HG03378 (cell line): Measurements from ENCODE around the gene CCDC92B.

Experiments
- ATAC-seq: cut with Tn5 transposase; IDR thresholded peaks from one replicate; pipeline ENCODE4 v1.9.1; 2021; ENCODE audit warnings: mild to moderate bottlenecking, moderate library complexity; ENCODE audit not compliant: unreplicated experiment

CCDC92B gene

DNA sequence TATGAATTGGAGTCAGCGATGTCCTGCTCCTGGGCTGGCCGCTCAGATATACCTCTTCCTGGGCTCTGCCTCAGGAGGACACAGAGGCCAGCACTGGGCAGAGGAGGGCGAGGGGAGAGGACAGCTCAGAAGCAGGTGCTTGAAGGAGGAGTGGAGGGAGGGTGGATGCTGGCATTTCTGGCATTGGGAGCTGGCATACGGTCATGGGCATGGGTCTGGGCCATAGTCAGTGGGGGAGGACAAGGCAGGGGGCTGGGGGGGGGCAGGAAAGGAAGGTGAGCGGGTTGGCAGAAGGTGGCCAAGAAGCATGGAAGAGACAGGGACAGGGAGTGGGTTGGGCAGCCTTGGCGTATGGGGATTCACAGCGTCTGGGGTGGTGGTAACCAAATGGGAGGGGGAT is 30.1 kb upstream of the CCDC92B start:
- no peak for ATAC-seq

DNA sequence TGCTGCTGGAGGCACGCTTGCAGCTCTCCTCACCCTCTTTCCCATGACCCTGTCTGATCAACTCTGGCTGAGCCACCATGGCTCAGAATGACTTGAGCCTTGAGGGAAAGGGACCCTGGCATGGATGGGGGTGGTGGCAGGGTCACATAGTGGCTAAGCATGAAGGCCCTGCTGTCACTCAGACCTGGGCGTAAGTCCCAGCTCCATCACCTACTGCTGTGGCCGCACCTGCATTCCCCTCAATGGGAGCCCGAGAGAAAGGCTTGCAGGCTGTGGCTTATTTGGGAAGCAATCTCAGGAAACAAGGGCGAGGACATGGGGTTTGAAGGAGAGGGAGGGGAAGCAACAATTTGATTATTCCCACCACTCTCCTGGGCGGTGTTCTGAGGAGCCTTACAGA is 29.0 kb upstream of the CCDC92B start:
- ATAC-seq, result no peak

DNA sequence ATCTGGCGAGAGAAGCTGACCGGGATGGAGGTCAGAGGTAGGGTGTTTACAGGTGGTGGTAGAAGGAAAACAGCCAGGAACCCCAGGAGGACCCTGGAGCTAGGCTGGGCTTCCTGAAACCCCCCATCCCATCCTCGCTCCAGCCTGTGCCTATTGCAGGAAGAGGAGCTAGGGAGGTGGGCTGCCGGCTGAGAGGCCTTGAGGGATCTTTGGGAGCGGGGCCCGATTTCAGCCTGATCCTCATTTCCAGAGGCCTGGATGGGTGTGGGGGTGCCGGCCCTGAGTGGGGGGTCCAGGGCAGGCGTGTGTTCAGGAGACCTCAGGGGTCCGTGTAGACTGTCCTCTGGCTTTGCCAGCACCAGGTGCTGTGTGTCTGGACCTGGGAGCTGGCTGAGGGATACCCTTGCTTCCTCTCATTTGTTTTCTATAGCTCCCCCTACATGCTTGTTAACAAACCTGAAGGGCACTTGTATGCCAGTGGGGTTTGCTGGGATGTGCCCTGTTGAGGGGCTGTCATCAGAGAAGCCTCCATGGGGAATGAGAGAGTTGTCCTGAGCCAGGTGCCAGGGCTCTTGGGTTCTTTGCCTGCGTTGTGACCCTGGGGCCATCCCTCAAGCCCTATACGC is 27.9 kb upstream of the CCDC92B start:
- no peak for ATAC-seq

DNA sequence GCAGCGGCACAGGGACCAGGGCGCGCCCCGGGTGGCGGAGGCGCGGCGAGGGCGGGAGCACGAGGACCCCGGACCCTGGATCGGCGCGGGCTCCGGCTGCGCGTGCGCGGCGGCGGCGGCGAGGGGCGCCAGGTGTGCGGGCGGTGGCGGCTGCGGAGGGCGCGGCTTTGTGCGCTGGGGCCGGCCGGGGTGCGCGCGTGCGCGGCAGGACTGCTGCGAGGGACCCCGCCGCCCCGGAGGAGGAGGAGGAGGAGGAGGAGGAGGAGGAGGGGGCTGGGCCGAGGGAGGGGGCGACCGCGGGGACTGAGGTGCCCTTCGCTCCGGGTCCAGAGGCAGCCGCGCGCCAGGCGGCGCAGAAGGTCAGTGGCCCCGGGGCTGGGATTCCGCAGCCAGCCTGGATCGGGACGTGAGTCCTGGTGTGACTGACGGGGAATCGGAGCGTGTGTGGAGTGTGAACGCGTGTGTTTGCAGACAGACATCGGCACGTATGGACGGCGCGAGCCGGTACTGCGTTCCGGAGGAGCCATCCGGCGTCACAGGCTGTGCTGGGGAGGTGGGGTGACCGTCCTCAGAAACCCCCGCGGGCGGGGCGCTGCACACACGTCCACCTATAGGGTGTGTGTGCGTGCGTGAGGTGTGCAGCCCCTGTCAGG is 27.3 kb upstream of the CCDC92B start:
- ATAC-seq, result no peak

DNA sequence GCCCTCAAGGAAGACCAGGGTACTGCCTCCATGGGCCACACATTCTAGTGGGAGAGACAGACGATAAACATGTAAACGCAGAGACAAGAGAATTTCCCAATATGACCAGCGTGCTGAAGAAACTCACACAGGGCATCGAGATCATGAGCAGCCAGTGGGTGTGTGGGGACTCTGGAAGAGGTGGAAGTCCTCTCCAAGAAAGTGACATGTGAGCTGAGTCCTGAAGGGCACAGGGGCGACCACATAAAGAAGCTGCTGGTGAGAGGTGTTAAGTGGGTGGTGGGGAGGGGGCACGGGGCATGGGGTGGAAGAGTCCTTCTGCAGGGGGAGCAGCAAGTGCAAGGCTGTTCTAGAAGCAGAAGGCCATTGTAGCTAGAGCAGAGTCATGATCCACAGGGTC is 25.8 kb upstream of the CCDC92B start:
- no peak for ATAC-seq

DNA sequence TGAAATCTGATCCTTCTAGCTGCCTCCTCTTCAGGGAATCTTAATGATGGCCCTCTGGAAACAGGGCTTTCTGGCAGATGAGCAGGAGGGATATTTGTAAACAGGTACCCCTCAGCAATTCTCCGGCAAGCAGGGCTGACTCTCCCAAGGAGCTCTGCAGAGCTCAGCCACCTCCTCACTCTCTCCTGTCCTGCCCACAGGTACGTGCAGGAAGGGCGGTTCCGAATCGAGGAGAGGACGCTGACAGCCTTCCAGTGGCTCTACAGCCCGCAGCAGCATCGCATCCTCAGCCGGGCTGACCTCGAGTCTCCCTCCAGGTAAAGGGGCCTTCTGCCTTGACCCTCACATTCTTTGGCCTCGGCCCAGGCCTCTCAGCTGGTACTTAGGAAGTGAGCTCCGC is 20.7 kb upstream of the CCDC92B start:
- ATAC-seq, result no peak

DNA sequence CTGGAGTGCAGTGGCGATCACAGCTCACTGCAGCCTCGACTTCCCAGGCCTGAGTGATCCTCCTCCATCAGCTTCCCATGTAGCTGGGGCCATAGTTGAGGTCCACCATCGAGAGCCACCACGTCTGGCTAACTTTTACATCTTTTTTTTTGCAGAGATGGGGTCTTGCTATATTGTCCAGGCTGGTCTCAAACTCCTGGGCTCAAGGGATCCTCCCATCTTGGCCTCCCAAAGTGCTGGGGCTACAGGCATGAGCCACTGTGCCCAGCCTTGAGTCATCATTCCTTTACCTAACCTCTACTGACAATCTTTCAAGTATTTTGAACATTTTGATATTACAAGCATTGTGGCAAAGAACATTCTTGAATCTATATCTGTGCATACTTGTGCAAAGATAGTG is 9.4 kb upstream of the CCDC92B start:
- ATAC-seq, result no peak

DNA sequence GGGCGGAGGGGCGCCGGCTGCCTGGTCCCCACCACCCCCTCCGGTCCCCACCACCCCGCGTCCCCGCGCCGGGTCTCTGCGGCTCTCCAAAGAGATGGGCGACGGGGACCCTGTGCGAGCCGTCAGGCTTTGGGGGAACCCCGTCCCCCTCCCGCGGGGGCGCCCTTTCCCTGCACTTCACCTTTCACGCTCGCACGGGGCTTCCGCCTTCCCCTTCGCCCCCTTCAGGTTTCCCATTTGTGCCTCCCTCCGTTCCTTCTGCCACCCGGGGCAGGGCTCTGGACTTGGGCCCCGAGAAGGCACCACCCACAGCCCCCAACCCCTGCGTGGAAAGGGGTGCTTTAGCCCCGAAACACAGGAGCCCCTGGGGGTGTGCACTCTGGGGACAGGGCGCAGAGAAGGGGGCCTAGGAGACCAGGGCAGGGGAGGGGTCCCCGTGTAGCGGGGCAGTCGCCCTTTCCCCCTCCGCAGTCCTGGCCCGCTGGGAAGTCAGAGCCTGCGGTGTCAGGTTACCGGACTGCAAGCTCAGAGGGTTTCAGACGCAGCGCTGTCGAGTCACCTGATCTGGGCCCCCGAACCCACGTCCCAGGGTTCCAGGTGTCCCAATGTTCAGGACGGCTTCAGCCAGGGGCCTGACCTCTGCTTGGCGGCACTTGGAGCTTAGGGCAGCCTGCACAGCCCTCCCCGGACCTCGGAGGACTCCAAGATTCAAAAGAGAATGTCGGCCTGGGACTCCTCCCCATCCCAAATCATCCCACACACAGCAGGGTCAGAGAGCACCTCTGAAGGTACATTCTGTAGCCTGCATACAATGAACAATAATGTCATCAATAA is 6.7 kb upstream of the CCDC92B start:
- ATAC-seq, result no peak

DNA sequence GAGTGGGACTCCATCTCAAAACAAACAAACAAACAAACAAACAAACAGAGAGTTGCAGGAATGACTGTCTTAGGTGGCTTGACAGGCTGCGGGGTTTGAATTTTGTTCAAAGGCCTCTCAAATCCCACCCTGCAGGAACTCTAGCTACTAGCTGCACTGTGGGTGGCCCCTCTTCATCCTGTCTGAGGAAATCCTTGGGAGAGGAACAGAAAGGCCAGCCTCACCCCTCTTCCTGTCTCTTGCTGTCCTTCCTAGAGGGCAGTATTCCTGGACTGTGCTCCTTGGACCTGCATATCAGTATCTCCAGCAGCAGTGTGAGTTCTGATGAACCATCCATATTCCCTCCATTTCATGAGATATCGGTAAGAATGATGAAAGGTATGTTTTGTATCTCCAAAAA is 2.0 kb upstream of the CCDC92B start:
- no peak for ATAC-seq

DNA sequence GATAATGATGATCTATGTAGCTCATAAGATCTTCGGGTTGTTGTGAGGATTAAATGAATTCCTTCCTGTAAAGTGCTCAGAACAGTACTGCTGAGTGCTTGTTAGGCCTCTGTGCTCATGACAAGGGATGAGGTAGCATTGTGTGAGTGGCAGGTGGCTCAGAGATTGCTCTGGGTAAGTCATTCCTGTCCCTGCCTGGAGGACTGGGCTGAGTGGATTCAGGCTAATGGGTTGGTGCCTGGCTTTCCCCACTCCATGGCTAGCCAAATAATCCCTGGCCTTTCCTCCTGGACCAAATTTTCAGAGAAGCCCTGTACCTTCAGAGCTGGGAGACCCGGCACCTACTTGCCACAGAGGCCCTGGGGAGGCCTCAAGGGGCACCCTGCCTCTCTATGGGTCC is 1.3 kb upstream of the CCDC92B start:
- no peak for ATAC-seq

DNA sequence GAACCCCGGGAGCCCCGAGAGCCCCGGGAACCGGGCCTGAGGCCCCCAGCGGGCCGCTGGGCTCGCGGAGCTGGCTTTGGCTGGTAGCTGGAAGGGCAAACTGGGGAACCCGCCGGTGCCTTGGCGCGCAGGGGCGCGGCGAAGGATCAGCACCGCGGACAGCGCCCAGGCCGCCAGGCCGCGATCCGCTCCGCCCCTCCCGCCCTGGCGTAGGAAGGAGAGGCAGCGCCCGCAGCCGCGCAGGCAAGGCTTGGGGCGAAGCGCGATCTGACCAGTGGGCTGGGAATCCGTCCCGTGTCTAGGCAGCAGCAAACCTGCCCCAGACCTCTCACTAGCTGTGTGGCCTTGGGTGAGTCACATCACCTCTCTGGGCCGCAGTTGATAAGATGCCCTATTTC is 331 bp upstream of the CCDC92B start:
- no peak for ATAC-seq

DNA sequence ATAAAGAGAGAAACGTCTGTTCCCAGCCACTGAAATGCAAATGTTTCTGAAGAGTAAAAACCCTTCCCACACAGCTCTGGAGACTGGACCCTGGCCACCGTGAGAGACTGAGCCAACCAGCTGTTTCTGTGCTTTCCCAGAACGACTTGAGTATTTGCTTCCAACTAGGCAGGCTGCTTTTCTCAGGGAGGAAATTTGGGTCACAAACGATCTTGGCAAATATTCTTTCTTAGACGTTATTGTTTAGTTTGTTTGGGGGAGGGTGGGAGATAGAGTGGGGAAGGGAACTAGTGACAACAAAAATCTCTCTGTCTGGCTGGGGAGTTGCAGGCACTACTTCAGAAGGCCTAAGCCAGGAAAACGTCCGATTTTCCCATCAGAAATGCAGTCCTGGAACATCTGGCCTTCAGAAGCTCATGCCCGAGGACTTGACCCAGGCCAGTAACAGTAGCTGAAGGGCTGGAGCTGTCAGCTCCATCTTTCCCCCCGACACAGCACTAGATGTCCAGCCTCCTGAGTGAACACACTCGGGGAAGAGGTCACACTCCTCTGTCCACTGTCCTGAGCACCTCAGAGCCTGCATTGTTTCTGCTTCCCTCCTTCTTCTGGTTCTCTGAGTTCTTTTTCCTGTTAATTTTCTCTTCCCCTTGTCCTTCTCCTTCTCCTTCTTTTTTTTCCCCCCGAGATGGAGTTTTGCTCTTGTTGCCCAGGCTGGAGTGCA is 4.0 kb downstream of the CCDC92B start:
- no peak for ATAC-seq

DNA sequence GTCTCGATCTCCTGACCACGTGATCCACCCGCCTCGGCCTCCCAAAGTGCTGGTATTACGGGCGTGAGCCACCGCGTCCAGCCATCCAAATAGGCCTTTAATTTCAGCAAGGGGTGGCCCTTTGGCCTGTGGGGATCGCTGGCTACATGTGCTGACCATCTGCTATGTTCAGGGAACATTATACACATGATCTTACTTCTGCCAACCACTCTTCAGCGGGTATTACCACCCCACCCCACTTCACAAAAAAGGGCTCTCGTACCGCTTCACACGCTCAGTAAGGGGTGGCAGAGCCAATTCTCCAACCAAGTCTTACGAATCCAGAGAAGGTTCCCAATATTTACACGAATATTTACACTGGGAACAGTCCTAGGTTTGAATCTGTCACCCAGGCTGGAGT is 11.8 kb downstream of the CCDC92B start:
- no peak for ATAC-seq

DNA sequence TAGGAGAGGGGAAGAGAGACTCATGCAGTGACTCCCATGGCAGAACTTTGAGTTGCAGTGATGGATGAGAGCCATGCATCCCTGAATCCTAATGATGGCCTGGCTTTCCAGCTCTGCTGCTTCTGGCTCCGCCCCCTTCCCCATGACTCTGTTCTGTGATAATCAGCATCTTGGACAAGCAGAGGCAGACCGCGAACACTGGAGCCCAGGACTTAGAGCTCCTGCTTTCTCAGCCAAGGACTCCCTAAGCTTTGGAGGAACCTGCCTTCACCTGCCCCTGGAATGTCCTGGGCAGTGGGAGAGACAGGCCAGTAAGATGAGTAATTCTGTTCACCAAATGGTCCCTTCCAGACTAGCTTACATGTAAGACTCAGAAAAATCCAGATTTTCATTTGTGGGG is 12.5 kb downstream of the CCDC92B start:
- no peak for ATAC-seq

DNA sequence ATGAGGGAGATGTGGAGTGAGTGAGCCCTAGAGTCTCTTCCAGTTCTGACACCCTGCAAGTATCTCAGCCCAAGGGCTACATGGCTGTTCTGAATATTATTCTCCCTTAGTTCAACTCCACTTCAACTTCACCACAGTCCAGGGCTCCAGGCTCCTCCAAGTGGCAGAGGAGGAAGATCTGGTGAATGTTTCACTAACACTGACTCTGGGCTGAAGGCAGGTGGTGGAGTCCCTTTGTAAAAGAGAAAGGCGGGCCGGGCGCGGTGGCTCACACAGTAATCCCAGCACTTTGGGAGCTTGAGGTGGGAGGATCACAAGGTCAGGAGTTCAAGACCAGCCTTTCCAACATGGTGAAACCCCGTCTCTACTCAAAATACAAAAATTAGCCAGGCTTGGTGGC is 13.6 kb downstream of the CCDC92B start:
- ATAC-seq, result no peak

DNA sequence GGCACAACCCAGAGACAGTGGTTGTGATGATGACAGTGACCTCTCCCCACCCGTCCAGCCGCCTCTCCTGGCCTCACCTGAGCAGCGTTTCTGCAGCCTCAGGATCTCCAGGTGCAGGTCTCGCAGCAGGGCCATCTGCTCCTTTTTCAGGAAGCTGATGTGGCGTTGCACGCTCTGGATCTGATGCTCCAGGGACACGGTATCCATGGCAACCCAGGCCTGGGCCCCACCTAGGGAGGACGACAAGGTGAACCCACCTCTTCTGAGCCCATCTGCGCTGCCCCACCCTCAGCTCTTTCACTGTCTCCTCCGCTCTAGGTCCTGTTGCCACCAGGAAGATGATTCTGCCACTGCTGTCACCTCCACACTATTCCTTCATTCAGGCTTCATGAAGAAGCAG is 14.5 kb downstream of the CCDC92B start:
- ATAC-seq, result no peak

DNA sequence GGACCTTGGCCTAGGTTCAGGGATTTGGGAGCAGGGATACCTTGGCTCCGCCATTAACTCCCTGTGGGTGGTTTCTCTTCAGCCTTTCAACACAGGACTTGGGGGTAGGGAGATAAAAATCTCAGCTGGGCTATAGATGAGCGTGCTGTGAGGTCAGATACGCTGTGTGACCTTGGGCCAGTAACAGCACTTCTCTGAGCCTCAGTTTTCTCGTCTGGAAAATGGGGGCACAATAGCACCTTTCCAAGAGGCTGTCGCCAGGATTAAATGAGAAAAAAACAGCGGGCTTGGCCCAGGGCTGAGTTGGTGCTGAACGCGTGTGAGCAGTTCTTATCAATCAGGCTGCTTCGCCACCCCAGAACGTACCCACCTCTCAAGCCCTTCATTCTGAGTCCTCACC is 17.6 kb downstream of the CCDC92B start:
- no peak for ATAC-seq

DNA sequence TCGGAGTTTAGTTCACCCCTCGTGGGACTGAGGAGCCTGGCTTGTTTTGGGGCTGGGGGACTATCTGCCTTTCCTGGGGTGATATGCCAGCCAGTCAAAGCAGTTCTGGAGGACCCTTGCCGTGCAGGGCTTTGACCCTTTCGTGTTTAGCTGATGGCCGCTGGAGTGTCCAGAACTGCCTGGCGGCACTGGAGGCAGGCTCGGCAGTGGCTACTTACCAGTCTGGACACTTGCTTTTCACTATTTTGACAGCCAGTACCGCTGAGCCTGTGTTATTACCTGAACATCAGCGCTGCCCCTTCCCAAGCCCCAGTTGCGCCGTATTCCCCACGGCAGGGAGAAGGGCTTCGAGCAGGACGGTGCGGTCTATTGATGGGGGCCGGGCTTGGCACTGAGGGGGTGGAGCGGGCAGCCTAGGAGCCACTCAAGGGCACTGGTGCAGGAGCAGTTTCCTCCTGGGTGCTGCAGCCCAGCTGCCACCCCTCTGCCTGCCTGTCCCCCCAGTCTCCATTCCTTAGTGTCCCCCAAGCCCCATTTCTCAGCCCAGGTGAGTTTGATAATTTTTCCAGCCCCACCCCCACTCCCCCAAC is 18.6 kb downstream of the CCDC92B start:
- no peak for ATAC-seq

DNA sequence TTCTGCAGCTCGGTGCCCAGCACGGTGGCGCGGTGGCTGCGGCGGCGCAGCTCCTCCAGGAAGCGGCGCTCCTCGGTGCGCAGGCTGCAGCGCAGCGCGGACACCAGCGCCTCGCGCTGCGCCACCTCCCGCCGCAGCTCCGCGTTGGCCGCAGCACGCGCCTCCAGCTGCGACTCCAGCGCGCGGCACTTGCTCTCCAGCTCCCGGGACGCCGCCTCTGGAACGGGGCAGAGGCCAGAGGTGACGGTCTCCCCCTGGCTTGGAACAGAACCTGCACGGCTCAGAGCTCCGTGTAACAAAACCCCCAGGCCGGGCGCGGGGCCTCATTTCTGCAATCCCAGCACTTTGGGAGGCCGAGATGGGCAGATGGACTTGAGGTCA is 24.7 kb downstream of the CCDC92B start:
- ATAC-seq, result no peak

DNA sequence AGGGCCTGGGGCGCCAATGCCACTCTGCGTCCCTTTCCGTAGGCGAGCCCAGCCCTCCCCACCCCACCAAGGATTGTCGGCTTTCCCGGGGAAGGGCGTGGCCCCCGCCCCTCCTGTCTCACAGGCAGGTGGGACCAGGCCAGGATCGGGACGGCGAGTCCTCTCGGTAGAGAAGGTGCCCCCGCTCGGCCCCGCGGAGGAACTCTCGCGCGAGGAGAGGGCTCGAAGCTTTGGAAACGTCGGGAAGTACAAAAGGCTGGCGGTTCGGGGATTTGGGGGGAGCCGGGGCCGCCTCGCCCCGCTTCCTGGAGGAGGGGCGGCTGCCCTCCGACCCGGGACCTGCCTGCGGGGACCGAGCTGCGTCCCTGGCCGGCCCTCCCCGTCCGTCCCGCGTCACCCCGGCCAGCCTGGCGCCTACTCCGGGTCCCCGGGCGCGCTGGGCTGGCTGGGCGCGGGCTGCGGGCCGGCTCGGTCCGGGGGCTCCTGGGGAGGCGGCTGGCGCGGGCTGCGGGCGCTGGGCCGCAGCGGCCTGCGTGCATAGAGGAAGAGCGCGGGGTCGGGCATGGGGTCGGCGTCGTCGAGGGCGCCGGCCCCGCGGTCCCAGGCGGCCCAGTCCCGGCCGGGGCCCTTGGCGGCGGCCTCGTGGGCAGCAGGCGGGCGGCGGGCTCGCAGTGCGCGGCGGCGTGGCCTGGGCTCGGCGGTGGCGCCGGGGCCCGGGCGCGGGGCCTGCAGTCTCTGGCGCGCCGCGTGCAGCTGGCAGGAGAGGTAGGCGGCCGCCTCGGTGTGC is 25.3 kb downstream of the CCDC92B start:
- no peak for ATAC-seq
